HG03025 (cell line): ENCODE measurements around the gene CTAGE9.

Experiments used
- ATAC-seq: cut with Tn5 transposase; IDR thresholded peaks from one replicate; pipeline ENCODE4 v1.9.1; 2021; ENCODE audit warnings: mild to moderate bottlenecking, moderate library complexity; ENCODE audit not compliant: unreplicated experiment, low FRiP score

CTAGE9 gene

DNA sequence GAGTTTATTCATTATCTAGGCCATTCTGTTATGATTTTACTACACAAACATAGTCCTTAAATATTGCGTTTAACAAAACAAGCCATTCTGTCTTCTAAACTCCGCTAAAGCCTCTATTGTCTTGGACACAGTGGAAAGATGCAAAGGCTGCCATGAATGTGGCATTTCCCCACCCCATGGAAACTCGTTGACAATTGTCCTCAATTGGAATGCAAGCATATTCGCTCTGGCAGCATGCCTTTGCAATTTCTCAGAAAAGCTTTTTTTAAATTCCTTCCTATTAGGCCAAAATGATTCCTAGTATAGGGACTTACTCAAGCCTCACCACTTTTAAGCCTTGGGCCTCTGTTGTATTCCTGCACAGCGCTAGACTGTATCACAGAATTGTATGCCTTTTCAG is 32.4 kb downstream of the CTAGE9 start:
- no peak for ATAC-seq

DNA sequence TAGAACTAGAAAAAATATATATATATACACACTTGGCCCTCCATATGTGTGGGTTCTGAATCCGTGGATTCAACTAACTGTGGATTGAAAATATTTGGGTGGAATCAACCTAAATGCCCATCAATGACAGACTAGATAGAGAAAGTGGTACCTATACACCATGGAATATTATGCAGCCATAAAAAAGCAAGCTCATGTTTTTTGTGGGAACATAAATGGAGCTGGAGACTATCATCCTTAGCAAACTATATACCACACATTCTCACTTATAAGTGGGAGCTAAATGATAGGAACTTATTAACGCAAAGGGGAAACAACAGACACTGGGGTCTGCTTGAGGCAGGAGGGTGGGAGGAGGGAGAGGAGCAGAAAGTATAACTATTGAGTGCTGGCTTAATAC is 37.6 kb downstream of the CTAGE9 start:
- no peak for ATAC-seq

DNA sequence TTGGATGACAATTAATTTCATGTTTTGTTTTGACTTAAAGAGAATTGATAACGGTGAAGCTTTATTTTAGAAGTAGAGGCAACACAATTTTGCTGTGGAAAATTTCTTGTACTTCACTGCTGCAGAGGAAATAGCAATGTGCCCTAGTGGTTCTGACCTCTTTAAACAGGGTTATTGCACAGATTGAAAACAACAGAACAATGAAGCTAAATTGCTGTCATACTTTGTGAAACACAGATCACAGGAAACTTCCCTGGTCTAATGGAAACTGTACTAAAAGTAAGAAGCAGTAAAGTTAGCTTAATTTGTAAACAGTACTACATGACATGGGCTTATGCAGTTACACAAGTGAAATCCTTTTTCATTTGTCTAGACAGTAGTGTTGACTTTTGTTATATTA is 40.9 kb downstream of the CTAGE9 start:
- no peak for ATAC-seq

DNA sequence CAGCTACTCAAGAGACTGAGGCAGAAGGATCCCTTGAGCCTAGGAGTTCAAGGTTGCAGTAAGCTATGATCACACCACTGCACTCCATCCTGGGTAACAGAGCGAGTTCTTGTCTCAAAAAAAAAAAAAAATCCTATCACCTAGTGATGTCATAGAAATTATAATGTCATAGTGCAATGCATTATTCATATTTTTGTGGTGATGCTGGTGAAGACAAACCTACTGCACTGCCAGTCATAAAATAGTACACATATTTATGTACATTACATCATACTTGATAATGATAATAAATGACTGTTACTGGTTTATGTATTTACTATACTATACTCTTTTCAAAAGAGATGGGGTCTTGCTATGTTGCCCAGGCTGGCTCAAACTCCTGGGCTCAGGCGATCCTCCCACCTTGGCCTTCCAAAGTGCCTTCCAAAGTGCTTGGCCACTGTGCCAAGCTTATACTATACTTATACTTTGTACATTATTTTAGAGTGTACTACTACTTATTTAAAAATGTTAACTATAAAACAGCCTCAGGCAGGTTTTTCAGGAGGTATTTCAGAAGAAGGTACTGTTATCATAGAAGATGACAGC is 47.1 kb downstream of the CTAGE9 start:
- no peak for ATAC-seq

DNA sequence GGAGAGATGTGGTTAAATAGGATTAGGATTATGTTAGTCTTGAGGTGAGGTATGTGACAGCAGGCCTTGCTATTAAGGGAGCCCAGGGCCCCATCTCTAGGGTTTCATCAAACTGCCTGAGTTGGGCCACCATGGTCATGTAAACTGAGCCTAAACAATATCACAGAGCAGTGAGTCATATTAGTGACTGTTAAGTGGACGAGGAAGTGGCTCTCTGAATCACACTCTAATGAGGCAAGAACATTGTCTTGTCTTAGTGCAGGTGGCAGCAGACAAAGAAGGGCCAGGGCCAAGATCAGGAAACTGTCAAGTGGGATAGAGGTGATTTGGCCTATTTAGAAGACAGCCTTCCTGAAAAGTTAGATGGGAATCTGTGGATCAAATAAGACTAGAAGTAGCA is 50.6 kb downstream of the CTAGE9 start:
- ATAC-seq, result no peak
